Peyer's patch (tissue), 4 donors: ENCODE data around the gene SH3RF3.

Source experiments
- CTCF ChIP-seq, 6 experiments: fragments of 450-650 bp in 4 of 6; fragments of 200-600 bp in 2 of 6; sonication (generic) in 1 of 6; IDR thresholded peaks; one replicate each; pipeline ENCODE4 v1.5.1; 2017 to 2019; ENCODE audit warnings: antibody characterized with exemption in 6 of 6, mild to moderate bottlenecking in 3 of 6, moderate library complexity in 1 of 6
- POLR2A ChIP-seq, 2 donors: fragments of 450-650 bp; IDR thresholded peaks; one replicate each; pipeline ENCODE4 v1.5.1; 2017; ENCODE audit warnings: antibody characterized with exemption in 2 of 2, mild to moderate bottlenecking in 2 of 2, moderate library complexity in 2 of 2

GRCh38 chr2:109280804-109281203 lies 151.8 kb downstream of the SH3RF3 start:
- no peak for TF ChIP-seq CTCF (IDR thresholded peaks at IDR 0.05)
- no peak for TF ChIP-seq POLR2A (IDR thresholded peaks at IDR 0.05)
